Left cardiac atrium (tissue), 4 donors: ENCODE results near the gene PKHD1. TPM values are rescaled to one million over a fixed set of nuclear protein-coding genes. Genes with fewer than 3 reads are reported as not detected.

Experiments used
- ATAC-seq, 2 donors: fragments of 200-7000 bp; cut with Tn5 transposase; one replicate each; pipeline ENCODE4 v1.9.1; 2020; ENCODE audit warnings: mild to moderate bottlenecking in 2 of 2, moderate library complexity in 2 of 2
- DNase-seq: peaks from one replicate; pipeline ENCODE4 v3.0.0-alpha.2; 2020
- intact Hi-C, 2 donors: fragments of 100-400 bp; cut with DNase I; formaldehyde crosslinking; loops; one replicate each; pipeline versions ENCODE4 v1.14.1 to v1.15.1; 2022 to 2023
- total RNA-seq, 2 donors: library from RNA; stranded (reverse); fragmentation: NEBNext Ultra II Directional; extraction: Animal tissue kit (Norgen Biotek cat#: 25700); gene quantifications; one replicate each; pipeline ENCODE4 v1.2.1, GENCODE V29; 2021
- donor health status: DM: no; HTN: yes; CAD: no.
- donor health status: DM: no; HTN: yes; CAD: no; lungs with severe emphysema.
- donor health status: DM: yes; HTN: yes; CAD: no.
- donor health status: Dilated cardiomyopathy.

Gene PKHD1
- total RNA-seq, 2 donors from 2014 or later = not detected

- intact Hi-C loops = no loop called here
- no peak for ATAC-seq
- DNase-seq = no peak
Observed at GRCh38 chr6:51619042-51619799, 468.2 kb downstream of the PKHD1 start.

DNA sequence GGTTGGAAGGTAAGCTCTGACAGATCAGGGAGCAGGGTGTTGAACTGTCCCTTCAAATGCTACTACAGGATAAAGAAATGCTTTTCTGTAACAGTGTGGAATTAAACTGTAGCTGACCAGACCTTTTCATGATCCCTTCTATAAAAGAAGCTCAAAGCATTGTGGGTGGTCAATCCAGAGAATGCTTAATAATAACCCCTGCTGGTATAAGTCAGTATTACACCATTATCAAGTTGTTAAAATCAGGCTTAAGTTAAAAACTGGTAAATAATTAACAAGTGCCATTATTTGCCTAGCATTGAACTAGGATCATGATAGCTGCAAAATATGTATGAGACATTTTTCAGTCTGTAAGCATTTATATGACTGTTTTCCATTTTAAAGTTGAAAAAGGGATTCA is 468.9 kb downstream of the PKHD1 start:
- DNase-seq (no peak), ATAC-seq (no peak)
- intact Hi-C loops = no loop called here

- DNase-seq = no peak
- intact Hi-C loops = no loop called here
- ATAC-seq = no peak
Observed at GRCh38 chr6:51617751-51618150, 469.7 kb downstream of the PKHD1 start.

DNA sequence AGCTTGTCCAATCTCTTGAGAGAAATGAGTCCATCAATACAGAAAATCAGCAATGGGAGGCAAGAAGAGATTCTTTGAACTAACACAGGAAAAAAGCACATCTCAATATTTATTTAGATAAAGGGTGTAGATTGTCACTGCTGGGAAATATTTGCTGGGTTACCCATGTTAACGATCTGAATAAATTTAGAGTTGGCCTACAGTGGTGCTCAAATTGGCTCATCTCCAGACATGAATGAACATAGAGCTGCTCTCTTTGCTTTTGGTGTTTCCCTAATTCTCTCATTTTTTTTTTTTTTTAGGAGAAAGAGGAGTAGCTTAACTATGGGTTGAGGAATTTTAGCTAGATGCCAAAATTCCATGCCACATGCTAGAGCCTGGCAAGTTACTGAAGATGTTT is 471.2 kb downstream of the PKHD1 start:
- DNase-seq (no peak), ATAC-seq (no peak)
- intact Hi-C loops = no loop called here

- DNase-seq (no peak), ATAC-seq (no peak)
- intact Hi-C loops = no loop called here
Observed at GRCh38 chr6:51614725-51615124, 472.7 kb downstream of the PKHD1 start.

- no peak for DNase-seq
- no peak for ATAC-seq
- intact Hi-C loops = no loop called here
Observed at GRCh38 chr6:51613558-51613957, 473.9 kb downstream of the PKHD1 start.

- no peak for ATAC-seq
- intact Hi-C loops = no loop called here
- no peak for DNase-seq
Observed at GRCh38 chr6:51608932-51609331, 478.5 kb downstream of the PKHD1 start.

DNA sequence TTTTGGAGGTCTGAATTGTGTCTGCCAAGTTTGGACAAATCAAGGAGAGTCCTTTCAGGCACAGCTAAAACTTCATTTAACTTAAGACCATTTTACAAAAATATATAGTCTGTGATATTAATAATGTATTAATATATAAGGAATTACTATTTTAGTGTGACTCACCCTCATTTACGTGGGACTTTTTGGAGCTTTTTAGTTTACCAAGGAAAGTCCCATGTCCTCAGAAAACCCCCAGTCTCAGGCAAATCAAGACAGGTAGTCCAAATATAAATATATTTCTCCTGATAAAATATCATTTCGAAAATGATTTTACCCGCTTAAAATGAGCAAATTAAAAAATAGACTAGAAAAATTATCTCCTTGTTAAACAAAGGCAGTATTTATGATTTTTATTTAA is 479.0 kb downstream of the PKHD1 start:
- intact Hi-C loops = no loop called here
- DNase-seq (no peak), ATAC-seq (no peak)

DNA sequence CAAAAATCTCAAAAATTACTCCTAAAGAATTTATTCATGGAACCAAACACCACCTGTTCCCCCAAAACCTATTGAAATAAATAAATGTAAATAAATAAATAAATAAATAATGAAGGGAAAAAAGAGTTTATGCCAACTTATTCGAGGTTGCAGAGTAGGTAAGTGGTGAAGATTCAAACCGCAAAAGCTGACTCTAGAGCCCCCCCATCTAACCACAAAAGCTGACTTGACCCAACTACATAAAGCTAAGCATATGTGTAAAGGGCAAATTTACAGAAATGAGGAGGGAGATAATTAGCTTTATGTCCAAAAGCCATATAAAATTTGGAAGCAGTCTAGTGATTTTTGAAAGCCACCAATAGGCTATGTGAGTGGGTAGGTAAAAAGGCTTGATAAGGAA is 486.9 kb downstream of the PKHD1 start:
- no peak for DNase-seq
- ATAC-seq = no peak
- intact Hi-C loops = no loop called here

- DNase-seq = no peak
- no peak for ATAC-seq
- intact Hi-C loops = no loop called here
Observed at GRCh38 chr6:51598171-51598570, 489.2 kb downstream of the PKHD1 start.

DNA sequence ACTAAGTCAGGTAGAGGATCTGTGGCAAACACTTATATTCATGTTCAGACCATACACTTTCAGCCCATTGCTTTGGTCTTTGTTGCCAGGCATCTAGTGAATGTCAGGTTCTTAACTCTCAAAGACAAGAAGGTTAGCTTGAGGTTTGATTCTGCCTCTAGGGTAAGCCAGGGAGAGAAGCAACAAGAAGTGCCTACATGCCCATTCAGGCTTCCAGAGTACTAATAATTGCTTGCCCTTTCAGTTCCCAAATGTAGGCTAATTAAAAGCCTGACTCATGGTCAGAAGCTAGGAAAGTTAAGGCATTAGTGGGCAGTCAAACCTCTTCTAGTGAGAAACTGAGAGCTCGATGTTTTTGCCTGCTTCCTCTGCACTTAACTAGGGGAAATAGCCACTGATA is 492.4 kb downstream of the PKHD1 start:
- intact Hi-C loops = no loop called here
- DNase-seq (no peak), ATAC-seq (no peak)

GRCh38 chr6:51585264-51585663 is 502.1 kb downstream of the PKHD1 start:
- ATAC-seq (no peak), DNase-seq (no peak)
- intact Hi-C loops = no loop called here

DNA sequence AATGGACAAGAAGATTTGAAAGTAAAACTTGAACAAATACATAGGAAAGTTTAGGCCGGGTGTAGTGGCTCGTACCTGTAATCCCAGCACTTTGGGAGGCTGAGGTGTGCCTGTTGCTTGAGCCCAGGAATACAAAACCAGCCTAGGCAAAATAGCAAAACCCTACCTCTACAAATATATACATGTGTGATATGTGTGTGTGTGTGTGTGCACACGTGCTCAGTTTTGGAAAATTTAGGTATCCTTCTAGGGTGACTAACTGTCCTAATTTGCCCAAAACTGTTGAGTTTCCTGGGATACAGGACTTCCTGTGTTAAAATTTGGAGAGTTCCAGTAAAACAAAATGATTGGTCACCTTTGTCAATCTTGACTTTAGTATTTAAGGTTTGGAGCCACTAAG is 503.2 kb downstream of the PKHD1 start:
- no peak for ATAC-seq
- intact Hi-C loops = no loop called here
- no peak for DNase-seq

- no peak for ATAC-seq
- no peak for DNase-seq
- intact Hi-C loops = no loop called here
Observed at GRCh38 chr6:51578994-51579393, 508.4 kb downstream of the PKHD1 start.

- intact Hi-C loops = no loop called here
- ATAC-seq = no peak
- no peak for DNase-seq
Observed at GRCh38 chr6:51578362-51578761, 509.1 kb downstream of the PKHD1 start.

DNA sequence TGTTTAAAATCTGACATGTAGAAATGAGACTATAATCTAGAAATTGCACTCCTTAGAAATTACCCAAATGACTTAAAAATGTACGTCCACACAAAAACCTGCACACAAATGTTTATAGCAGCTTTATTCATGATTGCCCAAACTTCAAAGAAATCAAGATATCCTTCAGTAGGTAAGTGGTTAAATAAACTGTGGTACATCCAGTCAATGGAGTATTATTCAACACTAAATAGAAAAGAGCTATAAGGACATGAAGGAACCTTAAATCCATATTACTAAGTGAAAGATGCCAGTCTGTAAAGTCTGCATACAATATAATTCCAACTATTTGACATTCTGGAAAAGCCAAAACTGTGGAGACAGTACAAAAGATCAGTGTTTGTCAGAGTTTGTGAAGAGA is 513.4 kb downstream of the PKHD1 start:
- intact Hi-C loops = no loop called here
- ATAC-seq (no peak), DNase-seq (no peak)

GRCh38 chr6:51571168-51571567 is 516.2 kb downstream of the PKHD1 start:
- intact Hi-C loops = no loop called here
- ATAC-seq = no peak
- DNase-seq = no peak

GRCh38 chr6:51570168-51570921 is 517.1 kb downstream of the PKHD1 start:
- intact Hi-C loops = no loop called here
- no peak for ATAC-seq
- DNase-seq = no peak

DNA sequence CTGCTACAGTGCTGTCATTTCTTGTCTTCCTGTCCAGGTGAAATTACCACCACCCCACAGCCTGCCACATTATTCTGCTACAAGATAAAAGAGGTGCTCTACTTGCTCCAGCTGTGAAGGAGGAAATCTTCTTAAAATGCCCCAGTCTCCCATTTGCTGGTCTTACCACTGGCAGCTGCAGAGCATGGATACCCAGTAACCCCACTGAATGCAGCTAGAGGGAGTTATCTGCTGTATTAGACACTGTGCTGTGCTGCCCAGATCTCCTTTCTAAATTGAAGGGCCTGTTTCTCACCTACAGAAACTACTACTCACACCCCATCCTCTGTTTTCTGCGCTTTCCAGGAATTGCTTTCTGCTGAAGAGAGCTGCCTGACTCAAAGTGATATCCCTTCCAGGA is 517.8 kb downstream of the PKHD1 start:
- no peak for DNase-seq
- intact Hi-C loops = no loop called here
- ATAC-seq = no peak

DNA sequence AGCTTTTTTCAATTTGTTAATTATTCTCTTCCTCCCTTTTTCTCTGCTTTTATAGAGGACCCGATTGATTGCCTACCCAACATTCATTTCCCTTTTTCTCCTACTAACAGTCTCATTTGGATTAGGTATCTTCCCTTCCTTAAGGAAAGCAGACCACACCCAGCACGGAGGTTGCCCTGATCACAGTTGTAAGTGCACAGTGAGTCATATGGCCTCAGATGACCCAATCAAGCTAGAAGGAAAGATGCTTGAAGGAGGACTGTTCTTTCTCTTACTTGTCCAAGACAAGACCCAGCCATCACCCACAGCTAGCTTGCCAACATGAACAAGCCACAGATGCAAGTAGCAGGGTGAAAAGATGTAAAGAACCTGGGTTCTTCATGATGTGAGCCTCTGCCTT is 518.6 kb downstream of the PKHD1 start:
- ATAC-seq = no peak
- intact Hi-C loops = no loop called here

DNA sequence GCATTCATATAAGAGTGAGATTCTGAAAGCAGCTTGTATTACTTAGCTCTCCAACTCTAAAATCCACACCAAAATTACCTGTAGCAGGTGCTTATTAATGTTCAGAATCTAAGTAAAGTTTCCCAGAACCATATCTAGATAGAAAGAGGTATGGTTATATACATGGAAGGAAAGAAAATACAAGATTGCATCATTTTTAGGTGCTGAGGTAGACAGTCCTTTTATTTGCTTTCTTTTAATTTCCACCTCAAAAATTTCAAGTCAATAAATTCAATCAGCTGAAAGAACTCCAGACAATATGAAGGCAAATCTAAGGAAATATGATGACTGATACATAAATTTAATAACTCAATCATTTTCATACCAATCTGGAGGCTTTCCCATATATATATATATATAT is 521.9 kb downstream of the PKHD1 start:
- DNase-seq (no peak), ATAC-seq (no peak)
- intact Hi-C loops = no loop called here

More for the DNA sequence above, 518.6 kb downstream of the PKHD1 start:
- DNase-seq = no peak
